B cell (primary cell): ENCODE data around the gene PITPNB.

ENCODE experiments used
- CTCF ChIP-seq: fragments of 200-600 bp; IDR thresholded peaks from one replicate; pipeline ENCODE4 v1.8.0; 2022; ENCODE audit warnings: antibody characterized with exemption, mild to moderate bottlenecking
- EZH2 ChIP-seq: IDR thresholded peaks from 2 replicates; pipeline ENCODE4 v1.6.1; 2012; ENCODE audit warnings: borderline replicate concordance, low read depth, mild to moderate bottlenecking, moderate library complexity, low read length; ENCODE audit not compliant: insufficient read depth, poor library complexity, severe bottlenecking

GRCh38 chr22:27948569-27948968, 29.5 kb upstream of the PITPNB start:
- TF ChIP-seq CTCF (no peak), EZH2 (no peak)
